Left ventricle myocardium inferior (tissue), 1 donor: ENCODE data around the gene MZT2B. TPM values are rescaled to one million over a fixed set of nuclear protein-coding genes. Genes with fewer than 3 reads are reported as not detected.
A peak's percentile ranks its signal among the peaks of the same experiment; 100 is the strongest.
"Not testable (repeated sequence)": the region's sequence is repeated elsewhere in the genome, so short reads cannot be mapped to it uniquely, and the experiment has no call there.

Experiments used
- DNase-seq: peaks from one replicate; pipeline ENCODE4 v3.0.0-alpha.2; 2020
- H3K27ac ChIP-seq: fragments of 200-600 bp; replicated peaks from 2 replicates; pipeline ENCODE4 v1.8.0; 2021
- H3K27me3 ChIP-seq: fragments of 200-600 bp; 2 replicates; pipeline ENCODE4 v1.8.0; 2021; ENCODE audit warnings: low read depth
- H3K36me3 ChIP-seq: fragments of 200-600 bp; 2 replicates; pipeline ENCODE4 v1.8.0; 2021
- H3K4me1 ChIP-seq: fragments of 200-600 bp; 2 replicates; pipeline ENCODE4 v1.8.0; 2021
- H3K4me3 ChIP-seq: fragments of 200-600 bp; 2 replicates; pipeline ENCODE4 v1.8.0; 2021; ENCODE audit warnings: mild to moderate bottlenecking, moderate library complexity
- H3K9me3 ChIP-seq: fragments of 200-600 bp; replicated peaks from 2 replicates; pipeline ENCODE4 v1.8.0; 2021
- intact Hi-C: fragments of 100-400 bp; cut with micrococcal nuclease; formaldehyde crosslinking; loops from one replicate; pipeline ENCODE4 v1.11.0; 2022
- long read RNA-seq: library from polyadenylated mRNA; unstranded; transcript quantifications from one replicate; pipeline ENCODE4 v2.0.0, GENCODE V29; 2021
- total RNA-seq: library from RNA; stranded (reverse); fragmentation: NEBNext Ultra II Directional; extraction: Animal tissue kit (Norgen Biotek cat#: 25700); gene quantifications from one replicate; pipeline ENCODE4 v1.2.1, GENCODE V29; 2021
- TF ChIP-seq, protein P1 (sequence below): fragments of 200-600 bp; IDR thresholded peaks from 2 replicates; pipeline ENCODE4 v1.8.0; 2021; ENCODE audit warnings: antibody characterized with exemption, mild to moderate bottlenecking, borderline replicate concordance
- donor health status: DM: no; HTN: yes; CAD: no; lungs with severe emphysema.

MZT2B gene, protein sequence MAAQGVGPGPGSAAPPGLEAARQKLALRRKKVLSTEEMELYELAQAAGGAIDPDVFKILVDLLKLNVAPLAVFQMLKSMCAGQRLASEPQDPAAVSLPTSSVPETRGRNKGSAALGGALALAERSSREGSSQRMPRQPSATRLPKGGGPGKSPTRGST
- 422 TPM for total RNA-seq
- long read RNA-seq, transcript MZT2B-206 (2 exons, 480 nt) = minor isoform, 5 of 285 reads
- long read RNA-seq, transcript MZT2B-203 (3 exons, 455 nt) = minor isoform, 8 of 285 reads
- long read RNA-seq, transcript MZT2B-204 (2 exons, 401 nt) = minor isoform, 8 of 285 reads
- long read RNA-seq, transcript MZT2B-201 (3 exons, 933 nt) = major isoform, 225 of 285 reads
- long read RNA-seq, partial matches to known transcripts = 23 of 285 reads
- long read RNA-seq, other reads (novel, unspliced or antisense) = 9 of 285 reads

DNA sequence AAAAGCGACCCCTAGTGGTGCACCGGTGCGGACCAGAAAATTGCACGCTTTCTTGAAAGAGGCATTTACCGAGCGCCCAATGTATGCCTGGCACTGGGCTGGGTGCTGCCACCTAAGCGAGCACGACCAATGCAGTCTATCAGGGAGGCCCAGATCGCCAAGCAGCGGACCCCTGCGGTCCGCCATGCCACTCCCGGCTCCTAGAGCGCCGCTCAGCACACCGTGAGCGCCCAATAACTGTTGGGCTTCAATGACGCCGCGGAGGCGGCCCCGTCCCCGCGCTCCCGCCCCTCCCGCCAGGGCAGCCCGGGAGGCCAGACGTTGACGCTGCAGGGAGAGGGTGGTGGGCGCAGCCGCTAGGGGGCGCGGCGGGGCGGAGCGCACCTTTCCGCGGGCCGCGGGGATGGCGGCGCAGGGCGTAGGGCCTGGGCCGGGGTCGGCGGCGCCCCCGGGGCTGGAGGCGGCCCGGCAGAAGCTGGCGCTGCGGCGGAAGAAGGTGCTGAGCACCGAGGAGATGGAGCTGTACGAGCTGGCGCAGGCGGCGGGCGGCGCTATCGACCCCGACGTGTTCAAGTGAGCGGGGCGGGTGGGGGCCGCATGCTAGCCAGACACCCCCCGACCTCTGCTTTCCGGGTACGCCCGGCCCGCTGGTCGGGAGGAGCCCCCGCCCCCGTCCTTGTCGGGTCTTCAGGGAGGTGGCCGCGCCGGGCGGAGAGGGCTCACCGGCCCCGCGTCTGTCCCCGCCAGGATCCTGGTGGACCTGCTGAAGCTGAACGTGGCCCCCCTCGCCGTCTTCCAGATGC, at the start of gene MZT2B:
Gene MZT2B (plus strand): TSS at position 383 of the 803 bp plus-strand sequence. CDS start 21 bp downstream, at position 404.
- Histone ChIP-seq H3K4me1 (peaks cover 48% of the 10 kb centered on the region), H3K4me3 (peak within 1 kb of the TSS; percentile 90), H3K27ac (peak within 1 kb of the TSS; percentile 98)
- H3K9me3 ChIP-seq, H3K36me3 ChIP-seq, H3K27me3 ChIP-seq, intact Hi-C loops: not testable (repeated sequence)
- TF ChIP-seq, protein P1, sequence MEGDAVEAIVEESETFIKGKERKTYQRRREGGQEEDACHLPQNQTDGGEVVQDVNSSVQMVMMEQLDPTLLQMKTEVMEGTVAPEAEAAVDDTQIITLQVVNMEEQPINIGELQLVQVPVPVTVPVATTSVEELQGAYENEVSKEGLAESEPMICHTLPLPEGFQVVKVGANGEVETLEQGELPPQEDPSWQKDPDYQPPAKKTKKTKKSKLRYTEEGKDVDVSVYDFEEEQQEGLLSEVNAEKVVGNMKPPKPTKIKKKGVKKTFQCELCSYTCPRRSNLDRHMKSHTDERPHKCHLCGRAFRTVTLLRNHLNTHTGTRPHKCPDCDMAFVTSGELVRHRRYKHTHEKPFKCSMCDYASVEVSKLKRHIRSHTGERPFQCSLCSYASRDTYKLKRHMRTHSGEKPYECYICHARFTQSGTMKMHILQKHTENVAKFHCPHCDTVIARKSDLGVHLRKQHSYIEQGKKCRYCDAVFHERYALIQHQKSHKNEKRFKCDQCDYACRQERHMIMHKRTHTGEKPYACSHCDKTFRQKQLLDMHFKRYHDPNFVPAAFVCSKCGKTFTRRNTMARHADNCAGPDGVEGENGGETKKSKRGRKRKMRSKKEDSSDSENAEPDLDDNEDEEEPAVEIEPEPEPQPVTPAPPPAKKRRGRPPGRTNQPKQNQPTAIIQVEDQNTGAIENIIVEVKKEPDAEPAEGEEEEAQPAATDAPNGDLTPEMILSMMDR = peak; percentile 83
- peak; percentile 90 for DNase-seq

DNA sequence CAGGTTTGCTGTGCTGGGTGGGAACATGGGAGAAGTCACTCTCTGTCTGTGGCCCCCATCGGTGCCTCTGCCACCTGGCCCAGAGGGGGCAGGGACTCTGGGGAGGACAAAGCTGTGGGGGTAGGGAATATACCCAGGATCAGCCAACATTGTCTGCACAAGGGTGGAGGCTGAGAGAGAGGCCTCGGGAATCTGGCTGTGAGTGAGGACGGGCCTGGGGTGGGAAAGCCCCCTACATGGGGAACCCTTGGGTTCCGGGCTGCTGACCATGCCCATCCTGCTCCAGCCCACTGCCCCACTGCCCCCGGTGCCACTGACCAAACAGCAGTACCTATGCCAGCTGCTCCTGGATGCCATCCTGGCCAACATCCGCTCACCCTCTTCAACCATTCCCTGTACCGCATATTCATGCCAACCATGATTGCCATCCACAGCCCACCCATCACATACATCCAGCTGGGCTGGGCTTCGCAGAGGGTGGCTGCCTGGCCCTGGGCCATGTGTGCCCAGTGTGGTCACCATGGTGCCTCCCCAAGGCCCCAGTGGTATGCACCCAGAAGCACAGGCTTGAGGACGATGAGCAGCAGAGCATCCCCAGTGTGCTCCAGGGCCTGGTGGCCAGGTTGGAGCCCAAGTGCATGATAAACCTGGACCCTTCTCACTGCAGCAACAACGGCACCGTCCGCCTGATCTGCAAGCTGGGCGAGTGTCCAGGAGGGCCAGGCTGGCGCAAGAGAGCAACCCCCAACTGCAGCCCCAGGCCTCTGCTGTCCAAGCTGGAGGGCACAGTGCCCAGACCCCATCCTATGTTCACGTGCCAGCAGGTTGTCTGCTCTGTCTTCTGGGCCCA, 46.1 kb upstream of the MZT2B start:
- intact Hi-C loops = no loop called here
- no peak for DNase-seq

DNA sequence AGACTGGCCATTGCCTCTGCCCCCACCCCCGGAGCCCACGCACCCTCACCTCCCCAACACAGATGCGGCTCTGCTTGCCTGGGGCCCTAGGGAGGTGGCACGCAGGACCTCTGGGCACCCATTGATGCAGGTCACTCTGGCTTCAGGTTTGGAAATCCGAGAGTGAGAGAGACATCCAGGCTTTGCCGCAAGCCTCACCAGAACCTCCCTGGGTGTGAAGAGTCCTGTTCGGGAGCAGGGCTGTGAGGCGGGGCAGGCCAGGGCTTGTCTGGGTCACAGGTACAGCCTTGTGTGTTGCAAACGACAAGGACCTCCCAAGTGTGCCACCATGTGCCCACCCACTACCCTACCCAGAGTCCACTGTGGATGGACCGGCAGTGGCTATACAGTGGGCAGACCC, 45.5 kb upstream of the MZT2B start:
- intact Hi-C loops, H3K4me1 ChIP-seq: not testable (repeated sequence)

More for the DNA sequence above, 46.1 kb upstream of the MZT2B start:
- Histone ChIP-seq H3K4me3 (no peak overlapping the region), H3K27me3 (peaks cover 6% of the 10 kb centered on the region), H3K9me3 (no peaks in the 10 kb centered on the region), H3K4me1 (no peaks in the 10 kb centered on the region), H3K36me3 (no peaks in the 10 kb centered on the region), H3K27ac (no peak overlapping the region)
- TF ChIP-seq, protein P1 = no peak

DNA sequence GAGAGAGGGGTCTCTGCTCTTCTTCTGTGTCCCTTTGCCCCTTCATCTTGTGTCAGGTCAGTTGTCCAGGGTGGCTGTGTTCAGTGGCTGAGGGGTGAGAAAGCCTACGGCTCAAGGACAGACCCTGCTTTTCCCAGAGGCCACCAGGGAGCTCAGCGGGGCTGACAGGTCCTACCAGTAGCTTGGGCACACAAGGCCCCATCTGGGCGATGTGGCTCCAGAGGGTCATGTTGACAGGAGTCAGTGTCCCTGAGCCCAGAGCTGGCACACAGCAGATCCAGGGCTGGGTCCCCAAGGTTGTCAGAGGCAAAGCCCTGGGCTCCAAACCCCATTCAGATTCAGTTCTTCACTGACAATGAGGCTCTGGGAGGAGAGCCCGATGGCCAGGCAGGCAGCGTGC, 44.9 kb upstream of the MZT2B start:
- H3K9me3 ChIP-seq, H3K27me3 ChIP-seq, DNase-seq, H3K4me1 ChIP-seq, H3K4me3 ChIP-seq, H3K27ac ChIP-seq, intact Hi-C loops, H3K36me3 ChIP-seq: not testable (repeated sequence)

More for the DNA sequence above, 45.5 kb upstream of the MZT2B start:
- not testable (repeated sequence) for H3K27me3 ChIP-seq, H3K9me3 ChIP-seq, H3K27ac ChIP-seq, DNase-seq, H3K4me3 ChIP-seq, H3K36me3 ChIP-seq

DNA sequence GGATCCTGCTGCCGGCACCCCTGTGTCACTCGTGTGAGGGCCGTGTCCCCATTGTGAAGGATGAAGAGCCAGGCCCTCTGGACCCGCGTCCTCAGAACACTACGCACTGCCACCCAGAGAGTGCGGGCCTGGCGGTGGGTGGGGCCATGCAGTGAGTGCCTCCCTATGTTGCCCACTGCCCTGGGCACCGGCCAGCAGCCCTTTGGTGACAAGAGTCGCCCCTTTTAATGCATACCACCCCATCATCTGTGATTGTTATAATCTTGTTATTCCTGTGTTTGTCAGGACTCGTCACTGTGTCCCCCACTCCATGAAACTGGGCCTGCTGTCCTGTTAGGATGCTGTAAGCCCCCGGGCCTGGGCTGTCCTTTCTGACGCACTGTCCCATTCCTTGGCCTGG, 43.7 kb upstream of the MZT2B start:
- H3K4me1 ChIP-seq, intact Hi-C loops: not testable (repeated sequence)

DNA sequence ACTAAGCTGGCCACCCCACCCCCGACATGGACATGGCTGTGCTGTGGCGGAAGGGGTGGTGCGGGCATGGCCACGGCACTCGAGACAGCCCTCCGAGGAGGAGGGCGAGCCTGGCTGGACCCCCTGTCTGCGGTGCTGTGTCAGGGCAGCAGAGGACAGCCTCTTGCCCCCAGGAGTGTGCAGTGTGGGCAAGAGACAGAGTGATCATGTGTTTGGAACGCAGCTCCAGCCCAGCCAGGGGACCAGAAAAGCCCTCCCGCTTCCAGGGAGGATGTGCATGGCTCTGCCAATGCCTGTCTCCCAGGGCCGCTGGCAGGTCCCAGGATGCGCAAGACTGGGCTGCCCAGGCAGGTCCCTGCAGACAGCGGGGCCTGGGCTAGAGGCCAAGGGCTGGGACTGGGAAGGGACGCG, 43.2 kb upstream of the MZT2B start:
- DNase-seq, H3K4me3 ChIP-seq, H3K9me3 ChIP-seq, H3K36me3 ChIP-seq, intact Hi-C loops, H3K4me1 ChIP-seq, H3K27ac ChIP-seq: not testable (repeated sequence)
- peaks cover 13% of the 10 kb centered on the region for H3K27me3 ChIP-seq

More for the DNA sequence above, 43.7 kb upstream of the MZT2B start:
- not testable (repeated sequence) for H3K27ac ChIP-seq, H3K36me3 ChIP-seq, H3K9me3 ChIP-seq, H3K4me3 ChIP-seq, DNase-seq
- H3K27me3 ChIP-seq = peaks cover 12% of the 10 kb centered on the region

DNA sequence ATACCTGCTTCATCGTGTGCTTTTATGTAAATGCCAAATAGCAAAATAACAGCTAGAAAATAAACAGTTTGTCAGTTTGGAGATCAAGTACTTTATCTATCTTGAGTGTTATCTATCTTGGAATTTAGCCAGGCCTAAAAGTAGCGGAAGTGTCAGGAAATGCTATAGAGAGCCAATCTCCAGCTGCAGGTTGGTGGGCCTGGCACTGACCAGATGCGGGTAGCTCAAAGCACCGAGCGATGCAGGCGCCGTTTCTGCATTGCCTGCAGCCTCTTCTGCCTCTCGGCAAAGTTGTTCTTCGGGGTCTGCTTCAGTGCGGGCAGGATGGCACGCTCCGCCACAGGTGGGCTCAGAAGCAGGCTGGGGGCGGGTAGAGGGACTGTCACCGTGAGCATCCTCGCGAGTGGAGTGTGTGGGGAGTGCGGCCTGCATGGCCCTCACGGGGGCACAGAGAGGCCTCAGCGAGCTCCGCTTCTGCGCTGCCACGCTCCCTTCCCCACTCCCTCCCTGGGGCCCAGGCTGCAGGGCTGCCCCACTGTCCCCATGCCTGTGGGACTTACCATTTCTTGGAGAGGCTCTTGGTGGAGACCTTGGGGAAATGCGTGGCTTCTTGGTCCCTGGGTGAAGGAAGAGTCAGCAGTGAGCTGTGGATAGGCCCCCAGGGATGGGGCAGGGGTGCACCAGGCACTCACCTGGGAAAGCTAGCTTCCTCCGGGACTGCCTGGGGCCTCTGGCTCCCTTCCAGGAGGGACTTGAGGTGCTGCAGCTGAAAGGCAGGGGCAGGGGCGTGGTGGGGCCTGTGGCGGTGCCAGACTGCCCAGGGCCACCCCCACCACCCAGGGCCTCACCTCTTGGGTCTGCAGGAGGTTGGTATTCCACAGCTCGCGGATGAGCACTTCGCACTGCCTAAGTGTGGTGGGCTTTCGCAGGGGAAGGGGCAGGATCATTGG, 42.5 kb upstream of the MZT2B start:
- peaks cover 18% of the 10 kb centered on the region for H3K27me3 ChIP-seq
- H3K4me3 ChIP-seq, intact Hi-C loops, H3K4me1 ChIP-seq, H3K9me3 ChIP-seq, H3K36me3 ChIP-seq, H3K27ac ChIP-seq, DNase-seq: not testable (repeated sequence)

DNA sequence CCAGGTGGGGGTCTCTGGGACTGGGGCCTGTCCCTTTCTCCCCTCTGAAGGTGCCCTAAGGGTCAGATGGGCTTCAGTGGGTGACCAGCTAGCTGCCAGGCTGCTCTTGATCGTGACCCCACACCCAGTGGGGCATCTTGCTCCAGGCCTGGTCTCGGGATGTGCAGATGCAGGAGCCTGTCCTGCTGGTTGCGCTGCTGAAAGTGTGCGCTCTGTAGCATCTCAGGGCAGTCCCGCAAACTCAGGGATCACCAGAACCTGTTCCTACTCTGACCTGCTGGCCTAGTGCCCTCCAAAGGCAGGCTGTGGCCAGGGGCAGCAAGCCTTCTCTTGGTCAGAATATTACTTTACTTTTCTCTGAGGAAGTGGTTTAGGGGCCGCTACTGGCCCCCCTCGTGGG, 41.5 kb upstream of the MZT2B start:
- H3K4me3 ChIP-seq, intact Hi-C loops, H3K36me3 ChIP-seq, H3K4me1 ChIP-seq, H3K9me3 ChIP-seq, H3K27ac ChIP-seq, DNase-seq: not testable (repeated sequence)
- peaks cover 21% of the 10 kb centered on the region for H3K27me3 ChIP-seq

DNA sequence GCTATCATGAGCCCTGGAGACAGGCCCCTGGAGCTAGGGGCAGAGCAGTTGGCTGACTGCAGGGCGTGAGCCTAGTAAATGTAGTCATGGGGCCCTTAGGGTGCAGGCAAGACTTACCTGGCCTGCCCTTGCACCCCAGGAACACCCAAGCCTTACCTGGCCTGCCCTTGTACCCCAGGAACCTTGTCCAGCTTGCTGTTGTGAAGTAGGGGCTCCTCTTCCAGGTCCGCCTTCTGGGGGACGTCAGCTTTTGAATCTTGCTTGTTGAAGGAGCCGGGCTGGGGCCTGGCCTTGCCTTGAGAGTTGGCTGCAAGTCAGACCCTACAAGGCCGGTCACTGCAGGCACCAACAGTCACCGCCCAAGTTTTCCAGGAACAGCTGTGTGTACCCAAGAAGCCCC, 41.1 kb upstream of the MZT2B start:
- H3K36me3 ChIP-seq, intact Hi-C loops, H3K27ac ChIP-seq, H3K4me3 ChIP-seq, H3K9me3 ChIP-seq, DNase-seq, H3K4me1 ChIP-seq: not testable (repeated sequence)
- peaks cover 18% of the 10 kb centered on the region for H3K27me3 ChIP-seq
